HG03159 (cell line): ENCODE data around the gene FAM193A.
"Not testable (repeated sequence)": the region's sequence is repeated elsewhere in the genome, so short reads cannot be mapped to it uniquely, and the experiment has no call there.

Experiments used
- ATAC-seq: cut with Tn5 transposase; IDR thresholded peaks from one replicate; pipeline ENCODE4 v1.9.1; 2021; ENCODE audit warnings: mild to moderate bottlenecking, moderate library complexity; ENCODE audit not compliant: unreplicated experiment

Gene FAM193A

DNA sequence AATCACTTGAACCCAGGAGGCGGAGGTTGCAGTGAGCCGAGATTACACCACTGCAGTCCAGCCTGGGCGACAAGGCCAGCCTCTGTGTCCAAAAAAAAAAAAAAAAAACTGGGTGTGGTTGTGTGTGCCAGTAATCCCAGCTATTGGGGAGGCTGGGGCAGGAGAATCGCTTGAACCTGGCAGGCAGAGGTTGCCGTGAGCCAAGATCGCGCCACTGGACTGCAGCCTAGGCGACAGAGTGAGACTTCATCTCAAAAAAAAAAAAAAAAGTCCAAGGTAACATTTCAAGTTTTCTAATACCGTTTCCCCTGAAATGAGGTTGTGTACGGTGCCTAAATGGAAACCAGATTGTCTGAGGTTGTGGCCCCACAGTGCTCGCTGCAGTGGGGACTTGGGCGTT lies 35.6 kb downstream of the FAM193A start:
- no peak for ATAC-seq

DNA sequence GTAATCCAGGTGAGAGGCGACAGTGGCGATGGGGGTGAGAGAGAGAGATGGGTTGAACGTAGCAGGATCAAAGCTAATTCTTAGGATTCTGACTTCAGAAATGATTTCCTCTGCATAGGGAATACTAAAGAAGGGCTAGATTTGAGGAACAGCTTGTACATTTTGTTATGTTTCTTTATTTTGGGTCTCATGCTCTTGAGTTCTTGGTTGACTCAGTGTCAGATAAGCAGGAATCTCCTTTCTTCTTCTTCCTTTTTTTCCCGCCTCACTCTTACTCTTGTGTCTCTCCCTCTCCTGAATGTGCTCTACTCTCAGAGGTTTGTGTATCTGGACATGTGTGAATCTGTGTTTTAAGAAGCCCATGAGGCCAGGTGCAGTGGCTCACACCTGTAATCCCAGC lies 36.4 kb downstream of the FAM193A start:
- ATAC-seq: no peak

DNA sequence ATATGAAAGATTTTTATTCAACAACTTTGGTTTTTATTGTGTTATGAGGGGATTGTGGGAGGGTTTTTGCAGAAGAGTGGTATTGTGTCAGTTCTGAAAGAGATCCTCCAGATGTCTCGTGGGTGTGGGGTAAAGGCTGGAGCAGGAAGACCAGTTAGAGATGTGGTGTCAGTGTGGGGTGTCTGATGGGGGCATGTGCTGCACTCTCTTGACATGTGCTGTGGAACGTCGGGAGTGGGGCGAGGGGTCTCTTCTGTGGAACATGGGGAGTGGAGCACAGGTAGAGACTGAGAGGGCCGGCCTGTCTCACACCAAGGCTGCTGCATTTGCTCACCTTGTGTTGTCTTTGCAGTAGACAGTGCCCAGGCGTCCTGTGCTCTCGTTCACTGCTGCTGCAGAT lies 37.6 kb downstream of the FAM193A start:
- no peak for ATAC-seq

GRCh38 chr4:2574863-2575262 lies 38.4 kb downstream of the FAM193A start:
- no peak for ATAC-seq

DNA sequence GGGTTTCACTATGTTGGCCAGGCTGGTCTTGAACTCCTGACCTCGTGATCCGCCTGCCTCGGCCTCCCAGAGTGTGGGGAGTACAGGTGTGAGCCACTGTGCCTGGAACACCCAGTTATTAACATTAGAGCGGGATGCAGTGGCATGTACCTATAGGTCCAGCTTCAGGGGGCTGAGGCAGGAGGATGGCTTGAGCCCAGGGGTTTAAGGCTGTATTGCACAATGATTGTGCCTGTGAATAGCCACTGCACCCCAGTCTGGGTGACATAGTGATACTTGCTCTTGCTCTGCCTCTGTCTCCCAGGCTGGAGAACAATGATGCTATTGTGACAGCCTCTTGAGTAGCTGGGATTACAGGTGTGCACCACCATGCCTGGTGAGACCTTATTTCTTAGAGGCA lies 39.8 kb downstream of the FAM193A start:
- no peak for ATAC-seq

GRCh38 chr4:2578106-2578505 lies 41.7 kb downstream of the FAM193A start:
- no peak for ATAC-seq

DNA sequence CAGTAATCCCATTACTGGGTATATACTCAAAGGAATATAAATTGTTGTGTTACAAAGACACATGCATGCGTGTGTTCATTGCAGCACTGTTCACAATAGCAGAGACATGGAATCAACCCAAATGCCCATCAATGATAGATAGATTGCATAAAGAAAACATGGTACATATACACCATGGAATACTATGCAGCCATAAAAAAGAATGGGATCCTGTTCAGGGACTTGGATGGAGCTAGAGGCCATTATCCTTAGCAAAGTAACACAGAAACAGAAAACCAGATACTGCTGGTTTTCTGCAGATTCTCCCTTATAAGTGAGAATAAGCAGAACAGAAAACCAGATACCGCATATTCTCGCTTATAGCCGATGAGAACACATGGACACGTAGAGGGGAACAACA lies 43.5 kb downstream of the FAM193A start:
- no peak for ATAC-seq

GRCh38 chr4:2583092-2583491 lies 46.6 kb downstream of the FAM193A start:
- no peak for ATAC-seq

GRCh38 chr4:2583517-2583916 lies 47.1 kb downstream of the FAM193A start:
- no peak for ATAC-seq

DNA sequence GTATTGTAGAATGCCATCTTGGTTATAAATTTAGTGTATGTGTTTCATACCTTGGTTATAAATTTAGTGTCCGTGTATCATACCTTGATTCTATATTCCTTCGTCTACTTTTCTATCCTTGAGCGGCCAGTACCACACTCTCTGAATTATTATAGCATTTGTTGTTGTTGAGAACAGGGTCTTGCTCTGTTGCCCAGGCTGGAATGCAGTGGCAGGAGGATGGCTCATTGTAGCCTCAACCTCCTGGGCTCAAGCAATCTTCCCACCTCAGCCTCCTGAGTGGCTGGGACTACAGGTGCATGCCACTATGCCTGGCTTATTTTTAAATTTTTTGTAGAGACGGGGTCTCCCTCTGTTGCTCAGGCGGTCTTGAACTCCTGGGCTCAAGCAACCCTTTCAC lies 50.1 kb downstream of the FAM193A start:
- no peak for ATAC-seq

DNA sequence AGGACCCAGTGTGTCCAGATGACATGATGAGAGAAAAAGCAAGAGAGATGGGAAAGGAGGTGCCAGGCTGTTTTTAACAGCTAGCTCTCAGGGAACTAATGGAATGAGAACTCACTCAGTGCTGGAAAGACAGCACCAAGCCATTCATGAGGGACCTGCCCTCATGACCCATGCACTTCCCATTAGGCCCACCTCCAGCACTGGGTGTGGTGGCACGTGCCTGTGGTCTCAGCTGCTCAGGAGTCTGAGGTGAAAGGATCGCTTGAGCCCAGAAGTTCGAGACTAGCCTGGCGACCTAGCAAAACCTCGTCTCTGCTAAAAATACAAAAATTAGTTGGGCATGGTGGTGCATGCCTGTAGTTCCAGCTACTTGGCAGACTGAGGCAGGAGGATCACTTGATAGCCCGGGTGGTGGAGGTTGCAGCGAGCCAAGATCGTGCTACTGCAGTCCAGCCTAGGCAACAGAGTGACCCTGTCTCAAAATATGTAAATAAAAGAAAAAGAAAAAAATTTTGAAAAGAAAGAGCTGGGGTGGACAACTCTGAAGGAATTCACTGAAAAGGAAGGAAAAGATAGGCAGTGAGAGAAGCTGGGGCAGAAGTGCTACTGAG lies 50.9 kb downstream of the FAM193A start:
- ATAC-seq: no peak

DNA sequence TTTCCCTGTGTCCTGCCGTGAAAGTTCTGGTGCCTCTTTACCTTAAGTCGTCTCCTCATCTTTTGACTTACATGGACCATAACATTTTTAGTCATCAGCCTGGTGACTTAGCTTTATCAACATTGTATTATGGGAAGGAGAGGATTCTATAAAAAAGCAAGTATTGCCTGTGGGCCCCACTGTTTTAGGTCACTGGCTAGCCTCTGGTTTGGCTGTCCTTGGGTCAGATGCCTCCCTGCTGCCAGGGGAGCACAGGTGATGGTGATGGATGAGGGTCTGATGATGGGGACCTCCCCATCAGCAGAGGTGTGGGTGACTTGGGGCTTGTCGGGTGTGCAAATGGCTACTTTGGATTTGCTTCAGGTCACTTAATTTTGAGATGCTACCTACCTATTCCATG lies 51.8 kb downstream of the FAM193A start:
- no peak for ATAC-seq

GRCh38 chr4:2591189-2591588 lies 54.7 kb downstream of the FAM193A start:
- ATAC-seq: no peak

DNA sequence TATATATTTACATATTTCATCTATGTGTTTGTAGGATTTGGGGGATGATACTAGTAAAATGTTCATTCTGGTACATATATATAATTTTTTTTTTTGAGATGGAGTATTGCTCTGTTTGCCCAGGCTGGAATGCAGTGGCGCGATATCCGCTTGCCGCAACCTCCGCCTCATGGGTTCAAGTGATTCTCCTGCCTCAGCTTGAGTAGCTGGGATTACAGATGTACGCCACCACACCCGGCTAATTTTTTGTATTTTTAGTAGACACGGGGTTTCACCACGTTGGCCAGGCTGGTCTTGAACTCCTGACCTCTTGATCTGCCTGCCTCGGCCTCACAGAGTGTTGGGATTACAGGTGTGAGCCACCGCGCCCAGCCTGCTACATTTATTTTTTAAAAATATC lies 55.6 kb downstream of the FAM193A start:
- ATAC-seq: not testable (repeated sequence)

- ATAC-seq: no peak
Observed at GRCh38 chr4:2592572-2592971, 56.1 kb downstream of the FAM193A start.

DNA sequence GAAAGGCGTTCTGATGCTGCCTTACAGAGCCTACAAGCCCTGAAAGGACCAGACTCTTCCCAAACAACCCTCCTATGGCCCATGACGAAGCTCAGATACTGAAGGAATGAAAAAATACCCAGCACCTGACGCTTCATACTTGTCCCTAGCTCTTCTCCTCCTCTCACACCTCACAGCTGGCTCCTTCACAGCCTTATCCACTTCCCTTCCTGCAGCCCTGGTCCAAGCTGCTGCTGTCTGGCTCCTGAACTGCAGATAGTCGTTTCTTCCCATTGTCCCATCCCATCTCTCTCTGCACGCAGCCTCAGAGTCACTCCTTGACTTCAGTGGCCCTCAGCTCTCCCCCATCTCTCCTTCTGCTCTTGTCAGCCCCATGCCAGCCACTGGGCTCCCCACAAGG lies 56.6 kb downstream of the FAM193A start:
- ATAC-seq: no peak

GRCh38 chr4:2595436-2595835 lies 59.0 kb downstream of the FAM193A start:
- ATAC-seq: no peak

DNA sequence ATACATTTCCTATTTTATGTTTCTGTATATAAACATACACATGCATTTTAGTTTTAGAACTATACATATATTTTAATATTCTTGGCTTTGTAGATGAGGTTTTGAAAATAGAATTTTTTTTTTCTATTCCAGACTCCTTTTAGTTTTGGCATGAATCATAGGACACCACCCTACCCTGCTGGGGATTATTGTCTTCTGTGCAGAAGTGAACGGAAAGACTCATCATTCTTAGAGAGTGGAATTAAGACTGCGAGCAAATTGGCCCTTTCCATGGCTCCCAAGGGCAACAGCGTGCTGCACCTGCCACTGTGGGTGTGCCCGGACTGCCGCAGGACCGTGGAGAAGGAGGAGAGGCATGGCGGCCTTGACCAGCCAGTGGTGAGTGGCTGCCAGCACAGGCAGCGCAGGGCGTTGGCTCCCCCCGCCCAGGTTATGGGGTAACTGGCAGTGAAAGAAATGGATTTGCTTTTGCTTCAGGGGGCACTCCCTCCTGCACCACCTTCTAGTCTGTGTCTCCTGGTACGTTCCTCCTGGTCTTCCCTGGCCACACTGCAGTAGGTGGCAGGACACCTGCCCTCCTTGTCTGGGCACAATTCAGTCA lies 59.6 kb downstream of the FAM193A start:
- ATAC-seq: no peak

GRCh38 chr4:2596611-2597010 lies 60.2 kb downstream of the FAM193A start:
- no peak for ATAC-seq

- peak; percentile 76 for ATAC-seq
Observed at GRCh38 chr4:2598511-2599303, 62.3 kb downstream of the FAM193A start.

- no peak for ATAC-seq
Observed at GRCh38 chr4:2599304-2599654, 62.8 kb downstream of the FAM193A start.

DNA sequence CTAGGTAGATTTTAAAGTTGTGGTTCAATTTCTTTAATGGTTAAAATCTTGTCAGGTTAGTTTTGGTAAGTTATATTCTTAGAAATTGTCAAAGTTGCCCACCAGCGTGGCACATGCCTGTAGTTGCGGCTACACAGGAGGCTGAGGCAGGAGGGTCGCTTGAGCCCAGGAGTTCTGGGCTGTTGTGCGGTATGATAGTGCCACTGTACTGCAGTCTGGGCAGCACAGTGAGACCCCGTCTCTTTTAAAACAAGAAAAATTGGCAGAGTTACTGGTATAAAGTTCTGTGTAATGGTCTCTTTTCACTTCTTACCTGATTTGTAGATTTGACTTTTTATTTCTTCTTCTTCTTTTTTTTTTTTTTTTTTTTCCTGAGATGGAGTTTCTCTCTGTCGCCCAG lies 64.4 kb downstream of the FAM193A start:
- no peak for ATAC-seq
